Gastroesophageal sphincter (tissue), 3 donors: Measurements from ENCODE around the gene PCDHB14.

Experiments used
- CTCF ChIP-seq, 4 experiments: fragments of 200-600 bp in 2 of 4; fragments of 450-650 bp in 2 of 4; sonication (generic) in 1 of 4; IDR thresholded peaks; one replicate each; pipeline ENCODE4 v1.5.1; 2017 to 2019; ENCODE audit warnings: antibody characterized with exemption in 4 of 4, mild to moderate bottlenecking in 2 of 4, moderate library complexity in 2 of 4
- POLR2A ChIP-seq, 2 donors: fragments of 450-650 bp; IDR thresholded peaks; one replicate each; pipeline ENCODE4 v1.6.1; 2017; ENCODE audit warnings: antibody characterized with exemption in 2 of 2, mild to moderate bottlenecking in 2 of 2, moderate library complexity in 1 of 2
- POLR2AphosphoS5 ChIP-seq: sonication (generic); formaldehyde crosslinking; IDR thresholded peaks from one replicate; pipeline ENCODE4 v1.6.1; 2017; ENCODE audit warnings: antibody characterized with exemption

- TF ChIP-seq CTCF (IDR thresholded peaks at IDR 0.05) = no peak
- no peak for TF ChIP-seq POLR2AphosphoS5
- TF ChIP-seq POLR2A (IDR thresholded peaks at IDR 0.05) = no peak
Observed at GRCh38 chr5:141261238-141261546, 38.0 kb downstream of the PCDHB14 start.
